ENCODE data around the gene ARHGEF4.
"Not testable (repeated sequence)": the region's sequence is repeated elsewhere in the genome, so short reads cannot be mapped to it uniquely, and the experiment has no call there.

ARHGEF4 gene

GRCh38 chr2:130966149-130966774, 129.5 kb downstream of the ARHGEF4 start:
- peak in 3 of 56 donors; percentile 7 to 17 (median 11) for DNase-seq

GRCh38 chr2:130966775-130967490, 130.2 kb downstream of the ARHGEF4 start:
- DNase-seq: peak in 1 of 56 donors; percentile 6

DNA sequence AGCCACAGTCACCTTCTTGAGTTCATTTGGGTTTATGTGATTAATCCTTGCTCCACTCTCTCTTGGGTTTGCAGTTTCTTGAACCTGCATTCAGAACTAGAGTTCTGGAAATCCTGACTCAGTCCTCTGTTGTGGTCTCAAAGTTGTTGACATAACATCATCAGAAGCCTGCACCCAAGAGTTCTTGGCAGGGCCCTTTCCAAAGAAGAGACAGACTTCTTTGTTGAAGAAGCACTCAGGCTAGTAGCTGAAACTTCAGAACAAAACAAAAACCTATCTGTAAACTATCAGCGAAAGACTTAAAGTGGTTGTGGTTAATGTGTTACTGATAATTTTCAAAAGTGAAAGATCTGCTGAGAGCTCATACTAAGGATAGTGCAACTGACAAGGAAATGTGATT, 135.7 kb downstream of the ARHGEF4 start:
- no peak for DNase-seq

DNA sequence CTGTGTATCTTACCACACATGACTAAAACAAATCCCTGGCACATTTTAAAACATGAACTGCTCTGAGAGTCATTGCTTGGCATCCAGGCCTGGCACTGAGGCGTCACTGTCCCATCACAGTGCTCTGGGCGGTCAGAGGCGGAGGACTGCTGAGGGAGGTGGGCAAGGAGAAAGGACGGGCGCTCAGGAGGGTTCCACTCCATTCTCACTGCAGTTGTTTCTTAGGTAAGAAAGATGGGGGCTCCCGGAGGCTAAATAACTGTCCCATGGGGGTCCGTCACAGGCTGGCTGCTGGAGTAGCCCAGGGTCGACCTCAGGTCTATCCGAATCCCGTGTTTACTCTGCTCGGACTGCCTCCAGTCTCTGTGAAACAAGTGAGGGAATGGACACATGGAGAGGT, 139.0 kb downstream of the ARHGEF4 start:
- DNase-seq: no peak

- no peak for DNase-seq
Measured at GRCh38 chr2:130976591-130977237, 140.0 kb downstream of the ARHGEF4 start.

GRCh38 chr2:130977461-130978050, 140.8 kb downstream of the ARHGEF4 start:
- no peak for DNase-seq

- no peak for DNase-seq
Measured at GRCh38 chr2:130981667-130982066, 145.0 kb downstream of the ARHGEF4 start.

GRCh38 chr2:130985206-130985780, 148.6 kb downstream of the ARHGEF4 start:
- no peak for DNase-seq

- DNase-seq: no peak
Measured at GRCh38 chr2:130985831-130986649, 149.3 kb downstream of the ARHGEF4 start.

DNA sequence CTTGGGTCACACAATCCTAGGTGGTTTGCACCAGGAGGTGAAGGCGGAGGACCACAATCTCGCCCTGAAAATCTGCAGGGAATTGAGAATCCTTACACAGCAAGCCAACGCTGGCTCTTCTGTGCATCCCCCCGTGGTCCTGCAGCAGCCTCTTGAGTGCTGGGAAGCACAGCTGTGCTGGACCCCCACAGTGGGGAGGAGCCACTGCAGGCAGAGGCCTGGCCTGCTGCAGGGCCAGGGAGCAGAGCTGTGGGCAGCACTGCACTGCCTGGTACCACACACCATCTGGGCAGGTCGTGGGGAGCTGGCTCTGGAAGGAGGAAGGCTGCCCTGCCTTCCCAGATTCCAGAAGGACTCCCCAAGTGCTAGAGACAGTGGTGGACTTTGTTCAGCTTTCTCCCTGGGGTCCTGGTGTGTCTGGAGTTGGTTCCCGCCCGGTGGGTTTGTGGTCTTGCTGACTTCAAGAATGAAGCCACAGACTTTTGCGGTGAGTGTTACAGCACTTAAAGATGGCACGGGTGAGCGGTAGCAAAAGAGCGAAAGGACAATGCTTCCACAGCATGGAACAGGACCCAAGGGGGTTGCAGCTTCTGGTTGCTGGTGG, 150.3 kb downstream of the ARHGEF4 start:
- DNase-seq: no peak

DNA sequence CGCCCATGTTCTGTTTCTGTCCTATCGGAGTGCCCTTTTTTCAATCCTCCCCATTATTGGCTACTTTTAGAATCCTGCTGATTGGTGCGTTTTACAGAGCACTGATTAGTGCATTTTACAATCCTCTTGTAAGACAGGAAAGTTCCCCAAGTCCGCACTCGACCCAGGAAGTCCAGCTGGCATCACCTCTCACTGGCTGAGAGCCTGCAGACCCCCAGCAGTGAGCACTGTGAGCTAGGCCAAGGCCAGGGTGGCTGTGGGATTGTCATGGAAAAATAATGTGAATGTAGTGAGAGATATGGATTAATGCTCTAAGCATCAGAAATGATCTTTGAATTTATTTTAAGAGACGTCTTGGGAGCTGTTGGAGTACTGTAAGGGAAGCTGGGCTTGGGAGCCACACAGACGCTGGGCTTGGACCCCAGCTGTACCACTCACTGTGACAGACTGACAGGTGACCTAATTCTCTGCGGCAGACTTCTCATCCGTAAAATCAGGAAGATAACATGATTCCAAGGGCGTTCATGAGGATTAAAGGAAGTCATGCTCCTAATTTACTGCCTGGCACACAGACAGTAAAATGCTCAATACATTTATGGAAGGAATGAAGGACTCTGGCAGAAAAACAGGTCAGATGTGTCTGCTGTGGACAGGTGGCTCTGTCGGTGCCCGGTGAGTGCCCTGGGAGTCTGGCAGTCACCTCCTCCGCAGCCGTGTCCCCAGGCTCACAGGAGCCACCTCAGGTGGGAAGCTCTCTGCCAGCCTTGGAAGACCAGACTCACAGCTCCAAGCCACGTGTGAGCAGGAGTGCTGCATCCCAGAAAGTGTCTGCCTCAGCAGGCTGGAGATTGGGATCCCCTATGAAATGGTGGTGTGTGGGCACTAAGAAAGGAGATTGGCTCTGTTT, 151.1 kb downstream of the ARHGEF4 start:
- peak in 5 of 56 donors; percentile 9 to 29 (median 17) for DNase-seq

- DNase-seq: not testable (repeated sequence)
Measured at GRCh38 chr2:130991446-130991845, 154.7 kb downstream of the ARHGEF4 start.

- DNase-seq: not testable (repeated sequence)
Measured at GRCh38 chr2:130992003-130992402, 155.3 kb downstream of the ARHGEF4 start.

- DNase-seq: no peak
Measured at GRCh38 chr2:130996691-130997090, 160.0 kb downstream of the ARHGEF4 start.

- no peak for DNase-seq
Measured at GRCh38 chr2:130997198-130997597, 160.5 kb downstream of the ARHGEF4 start.

DNA sequence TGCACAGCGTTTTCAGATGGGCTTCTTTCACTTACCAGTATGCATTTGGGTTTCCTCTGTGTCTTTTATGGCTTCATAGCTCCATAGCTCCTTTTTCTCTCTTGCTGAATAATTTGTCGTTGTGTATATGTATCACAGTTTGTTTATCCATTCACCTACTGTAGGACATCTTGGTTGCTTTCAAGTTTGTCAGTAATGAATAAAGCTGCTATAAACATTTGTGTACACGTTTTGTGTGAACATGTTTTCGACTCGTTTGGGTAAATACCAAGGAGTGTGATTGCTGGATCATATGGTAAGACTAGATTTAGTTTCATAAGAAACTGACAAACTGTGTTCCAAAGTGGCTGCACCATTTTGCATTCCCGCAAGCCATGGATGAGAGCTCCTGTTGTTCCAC, 161.8 kb downstream of the ARHGEF4 start:
- no peak for DNase-seq

- no peak for DNase-seq
Measured at GRCh38 chr2:131004446-131005209, 167.9 kb downstream of the ARHGEF4 start.

DNA sequence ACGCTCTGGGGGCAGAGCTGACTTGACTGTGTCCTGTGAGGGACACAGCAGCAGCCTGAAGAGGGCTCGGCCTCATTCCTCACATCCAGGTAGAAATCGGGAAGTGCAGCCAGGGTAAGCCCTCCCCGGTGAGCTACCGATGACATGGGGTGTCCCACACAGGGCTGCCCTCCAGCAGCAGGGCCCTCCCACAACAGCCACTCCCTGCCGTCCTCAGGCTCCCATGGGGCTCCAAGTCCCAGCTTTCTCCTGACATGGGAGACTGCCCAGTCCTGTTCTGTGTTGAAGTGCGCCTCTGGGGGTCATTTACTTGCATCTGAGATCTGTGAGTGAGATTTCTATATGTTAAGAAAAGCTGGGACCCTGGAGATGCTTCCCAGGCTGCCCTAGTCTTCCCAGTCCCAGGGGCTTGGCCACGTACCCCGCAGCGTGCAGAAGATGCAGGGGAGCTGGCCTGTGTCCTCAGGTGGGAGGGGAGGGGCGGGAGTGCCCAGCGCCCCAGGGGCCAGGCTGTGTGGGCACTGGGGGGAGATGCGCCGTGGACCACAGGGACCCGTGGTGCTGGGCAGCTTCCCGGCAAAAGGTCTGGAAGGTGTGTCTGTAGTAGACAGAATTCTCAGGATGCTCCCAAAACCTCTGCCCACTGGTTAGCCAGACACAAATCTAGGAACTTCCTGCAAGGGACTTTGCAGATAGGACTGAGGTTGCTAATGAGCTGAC, 168.7 kb downstream of the ARHGEF4 start:
- no peak for DNase-seq
